Stomach (tissue), 9 donors: Measurements from ENCODE around the gene RSPH10B2. TPM values are rescaled to one million over a fixed set of nuclear protein-coding genes. Genes with fewer than 3 reads are reported as not detected.
A peak's percentile ranks its signal among the peaks of the same experiment; 100 is the strongest.
"Not testable (repeated sequence)": the region's sequence is repeated elsewhere in the genome, so short reads cannot be mapped to it uniquely, and the experiment has no call there.

Source experiments
- DNase-seq, 2 donors: peaks; one replicate each; pipeline versions ENCODE4 v3.0.0 to v3.0.0-alpha.2; 2013 to 2019
- H3K27ac ChIP-seq, 5 donors: fragments of 200-600 bp in 4 of 5; sonication (generic) in 4 of 5; one replicate each; pipeline ENCODE4 v1.5.1; 2013 to 2019; ENCODE audit warnings: mild to moderate bottlenecking in 1 of 5, moderate library complexity in 1 of 5
- H3K27me3 ChIP-seq, 3 donors: fragments of 200-600 bp; sonication (generic); one replicate each; pipeline ENCODE4 v1.5.1; 2017 to 2019; ENCODE audit warnings: mixed run types in 1 of 3
- H3K36me3 ChIP-seq, 4 donors: fragments of 200-600 bp; sonication (generic); 1 replicate in 3 of 4; 2 replicates in 1 of 4; pipeline ENCODE4 v1.5.1; 2016 to 2019
- H3K4me1 ChIP-seq, 4 donors: fragments of 200-600 bp; sonication (generic); one replicate each; pipeline ENCODE4 v1.5.1; 2016 to 2019
- H3K4me3 ChIP-seq, 4 donors: fragments of 200-600 bp; sonication (generic) in 3 of 4; one replicate each; pipeline ENCODE4 v1.5.1; 2016 to 2019; ENCODE audit warnings: mild to moderate bottlenecking in 1 of 4
- H3K9me3 ChIP-seq, 4 donors: fragments of 200-600 bp; sonication (generic); one replicate each; pipeline ENCODE4 v1.5.1; 2016 to 2019
- CTCF ChIP-seq, 7 experiments: fragments of 450-650 bp in 4 of 7; fragments of 200-600 bp in 3 of 7; sonication (generic) in 3 of 7; IDR thresholded peaks; one replicate each; pipeline ENCODE4 v1.5.1; 2016 to 2019; ENCODE audit warnings: antibody characterized with exemption in 7 of 7, control low read depth in 2 of 7, mild to moderate bottlenecking in 1 of 7
- EP300 ChIP-seq: sonication (generic); formaldehyde crosslinking; IDR thresholded peaks from one replicate; pipeline ENCODE4 v1.6.1; 2017; ENCODE audit warnings: antibody characterized with exemption
- POLR2A ChIP-seq, 4 donors: fragments of 450-650 bp; IDR thresholded peaks; one replicate each; pipeline ENCODE4 v1.6.1; 2016; ENCODE audit warnings: antibody characterized with exemption in 4 of 4, control low read depth in 2 of 4, mild to moderate bottlenecking in 1 of 4, moderate library complexity in 1 of 4
- POLR2AphosphoS5 ChIP-seq, 3 donors: sonication (generic); formaldehyde crosslinking; IDR thresholded peaks; one replicate each; pipeline ENCODE4 v1.6.1; 2016; ENCODE audit warnings: antibody characterized with exemption in 3 of 3
- WGBS, 5 donors: extraction: QIAGEN DNeasy Blood & Tissue Kit in 3 of 5; methylation state at CpG; one replicate each; pipeline versions ENCODE4 v1.1.5 to v1.1.7; 2013 to 2018; 5-methylcytosine and 5-hydroxymethylcytosine counted together
- intact Hi-C: fragments of 100-400 bp; cut with DNase I; formaldehyde crosslinking; loops from one replicate; pipeline ENCODE4 v1.15.1; 2023; ENCODE audit warnings: low total_unique reads
- polyA plus RNA-seq, 3 donors: library from polyadenylated mRNA; stranded (reverse); fragments of 200-250 nt; gene quantifications; one replicate each; pipeline ENCODE4 v1.2.3, GENCODE V29; 2013
- total RNA-seq, 5 donors: library from RNA; depleted of rRNA; stranded (reverse); fragments of >200 nt; gene quantifications; one replicate each; pipeline versions ENCODE4 v1.1.0 to v1.2.3, GENCODE V29; 2014 to 2016
- donor health status: healthy with polysubstance abuse.
- donor health status: Bipolar disorder and iron deficiency.
- donor health status: healthy.

Gene RSPH10B2
- total and polyA plus RNA-seq, 8 donors = 1.3 TPM; not detected in 7

GRCh38 chr7:6727663-6728062 lies 26.2 kb upstream of the RSPH10B2 start:
- Histone ChIP-seq H3K4me1 (peaks cover 8 to 13% (median 10%) of the 10 kb centered on the region in 4 donors), H3K9me3 (no peaks in the 10 kb centered on the region), H3K36me3 (peaks cover 0 to 9% (median 6%) of the 10 kb centered on the region in 4 donors), H3K27ac (no peak overlapping the region), H3K4me3 (no peak overlapping the region), H3K27me3 (peaks cover 0 to 10% (median 0%) of the 10 kb centered on the region in 3 donors)
- 65 to 74% (median 72%) methylated on average over 3 of the region's 3 CpGs for WGBS, 5 donors
- intact Hi-C loops = no loop called here
- no peak for DNase-seq
- TF ChIP-seq POLR2AphosphoS5 (IDR thresholded peaks at IDR 0.05) (no peak), POLR2A (IDR thresholded peaks at IDR 0.05) (no peak), CTCF (IDR thresholded peaks at IDR 0.05) (no peak), EP300 (no peak)

DNA sequence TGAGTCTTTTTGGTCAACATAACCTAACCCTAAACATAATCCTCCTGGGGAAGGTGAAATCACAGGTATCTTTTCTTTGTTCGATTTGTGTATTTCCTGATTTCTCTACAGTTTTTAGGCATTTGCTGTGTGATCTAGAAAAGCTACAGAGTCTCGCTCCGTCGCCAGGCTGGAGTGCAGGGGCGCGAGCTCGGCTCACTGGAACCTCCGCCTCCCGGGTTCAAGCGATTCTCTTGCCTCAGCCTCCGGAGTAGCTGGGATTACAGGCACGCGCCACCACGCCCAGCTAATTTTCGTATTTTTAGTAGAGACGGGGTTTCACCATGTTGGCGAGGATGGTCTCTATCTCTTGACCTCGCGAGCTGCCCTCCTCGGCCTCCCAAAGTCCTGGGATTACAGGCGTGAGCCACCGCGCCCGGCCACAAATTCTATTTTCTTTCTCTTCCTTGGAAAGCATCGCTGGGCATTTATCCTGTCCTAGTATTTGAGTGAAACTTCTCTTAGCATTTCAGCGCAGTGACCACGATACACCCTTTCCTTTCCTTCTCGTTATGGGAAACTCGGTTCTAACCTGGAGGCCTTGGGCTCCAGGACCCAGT lies 24.9 kb upstream of the RSPH10B2 start:
- H3K27me3 ChIP-seq, DNase-seq, intact Hi-C loops, H3K9me3 ChIP-seq: not testable (repeated sequence)
- Histone ChIP-seq H3K4me1 (peaks cover 8 to 13% (median 10%) of the 10 kb centered on the region in 4 donors), H3K36me3 (peaks cover 7 to 22% (median 19%) of the 10 kb centered on the region in 4 donors), H3K4me3 (peak overlapping the region; percentile 61 to 93 (median 88)), H3K27ac (peak overlapping the region; percentile 62 to 91 (median 85))
- WGBS, 5 donors = 59 to 74% (median 64%) methylated on average over 28 to 29 of the region's 29 CpGs

GRCh38 chr7:6729492-6730342 lies 24.2 kb upstream of the RSPH10B2 start:
- peaks cover 8 to 13% (median 10%) of the 10 kb centered on the region in 4 donors for H3K4me1 ChIP-seq
- DNase-seq = peak; percentile 93 to 98
- TF ChIP-seq POLR2AphosphoS5 (IDR thresholded peaks at IDR 0.05) (peak; percentile 82 to 92 (median 85)), POLR2A (IDR thresholded peaks at IDR 0.05) (no peak), EP300 (no peak), CTCF (IDR thresholded peaks at IDR 0.05) (no peak)
- H3K36me3 ChIP-seq = peaks cover 10 to 29% (median 26%) of the 10 kb centered on the region in 4 donors
- intact Hi-C loops = no loop called here
- H3K4me3 ChIP-seq = peak overlapping the region; percentile 61 to 93 (median 88)
- WGBS, 5 donors = 1 to 3% (median 1%) methylated on average over 30 to 66 of the region's 66 CpGs
- H3K27ac ChIP-seq = peak overlapping the region; percentile 77 to 91 (median 85)
- no peaks in the 10 kb centered on the region for H3K27me3 ChIP-seq
- no peaks in the 10 kb centered on the region for H3K9me3 ChIP-seq

DNA sequence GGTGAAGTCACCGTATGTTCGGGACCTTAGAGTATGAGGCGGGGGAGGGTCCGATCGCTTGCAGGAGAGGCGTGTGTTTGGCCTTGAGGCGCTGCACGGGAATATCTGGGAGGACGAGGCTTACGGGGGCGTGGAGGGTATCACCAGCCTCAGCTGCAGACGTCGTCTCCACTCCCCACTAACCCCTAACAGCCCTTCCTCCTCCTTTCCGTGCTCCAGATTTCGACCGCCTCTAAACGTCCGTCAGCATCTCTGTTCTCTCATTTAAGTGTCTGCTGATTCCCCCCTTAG lies 23.6 kb upstream of the RSPH10B2 start:
- H3K27ac ChIP-seq = peak overlapping the region in 4 of 5 donors; percentile 83 to 91 (median 86)
- WGBS, 5 donors = 0 to 5% (median 1%) methylated on average over 9 to 18 of the region's 18 CpGs

GRCh38 chr7:6738415-6738814 lies 15.5 kb upstream of the RSPH10B2 start:
- H3K27ac ChIP-seq, H3K9me3 ChIP-seq, H3K4me3 ChIP-seq, H3K27me3 ChIP-seq, H3K4me1 ChIP-seq, DNase-seq, intact Hi-C loops: not testable (repeated sequence)
- 90 to 98% (median 96%) methylated on average over 2 to 6 of the region's 11 CpGs; no CpG with 5 or more reads in 1 of the 5 donors for WGBS, 5 donors
- H3K36me3 ChIP-seq = peaks cover 43 to 75% (median 71%) of the 10 kb centered on the region in 4 donors

More for the DNA sequence above, 23.6 kb upstream of the RSPH10B2 start:
- intact Hi-C loops = no loop called here
- TF ChIP-seq POLR2A (IDR thresholded peaks at IDR 0.05) = no peak
- no peak for TF ChIP-seq CTCF (IDR thresholded peaks at IDR 0.05)
- TF ChIP-seq EP300 = no peak
- peak in 1 of 2 donors; percentile 59 for DNase-seq
- Histone ChIP-seq H3K27me3 (no peaks in the 10 kb centered on the region), H3K36me3 (peaks cover 15 to 35% (median 32%) of the 10 kb centered on the region in 4 donors), H3K4me3 (peak overlapping the region; percentile 61 to 93 (median 88)), H3K4me1 (peaks cover 8 to 13% (median 10%) of the 10 kb centered on the region in 4 donors), H3K9me3 (no peaks in the 10 kb centered on the region)

DNA sequence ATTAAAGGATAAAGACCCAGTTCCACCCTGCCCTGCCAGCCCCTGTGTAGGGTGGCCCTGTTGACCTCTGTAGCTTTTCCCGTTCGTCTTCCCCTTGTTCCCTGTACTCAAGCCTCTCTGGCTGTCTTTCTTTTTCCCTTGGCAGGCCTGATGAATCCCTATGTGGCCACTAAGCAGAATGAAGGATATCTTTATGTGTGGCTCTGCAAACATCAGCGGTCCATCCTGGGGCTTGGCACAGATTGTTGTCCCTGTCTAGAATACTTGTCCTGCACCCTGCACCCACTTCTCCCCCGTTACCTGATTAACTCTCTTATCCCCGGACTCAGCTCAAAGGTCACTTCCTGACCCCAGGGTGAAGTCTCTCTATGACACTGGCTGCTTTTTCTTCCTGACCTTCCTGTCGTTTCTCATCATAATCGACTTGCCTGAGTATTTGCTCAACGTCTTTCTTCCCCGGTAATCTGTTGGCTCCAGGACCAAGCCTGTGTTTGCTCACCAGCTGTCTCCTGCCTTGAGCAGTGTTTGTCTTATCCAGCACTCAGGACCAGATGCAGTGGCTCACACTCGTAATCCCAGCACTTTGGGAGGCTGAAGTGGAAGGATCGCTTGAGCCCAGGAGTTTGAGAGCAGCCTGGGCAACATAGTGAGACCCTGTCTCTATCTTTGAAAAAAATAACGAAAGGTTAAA lies 9.3 kb upstream of the RSPH10B2 start:
- intact Hi-C loops, DNase-seq, H3K27ac ChIP-seq, H3K4me3 ChIP-seq, H3K27me3 ChIP-seq, H3K4me1 ChIP-seq, H3K9me3 ChIP-seq: not testable (repeated sequence)
- H3K36me3 ChIP-seq = peaks cover 17 to 54% (median 28%) of the 10 kb centered on the region in 4 donors
- 73 to 100% (median 79%) methylated on average over 1 to 2 of the region's 12 CpGs for WGBS, 5 donors

- H3K4me1 ChIP-seq = not testable (repeated sequence)
- WGBS, 5 donors = 83 to 95% (median 94%) methylated on average over 4 to 7 of the region's 12 CpGs
These were observed 4.6 kb upstream of the RSPH10B2 start for GRCh38 chr7:6749335-6749734.

More at GRCh38 chr7:6749335-6749734, 4.6 kb upstream of the RSPH10B2 start:
- H3K27ac ChIP-seq, DNase-seq, intact Hi-C loops, H3K4me3 ChIP-seq, H3K27me3 ChIP-seq, H3K9me3 ChIP-seq: not testable (repeated sequence)
- H3K36me3 ChIP-seq = peaks cover 9 to 35% (median 15%) of the 10 kb centered on the region in 4 donors
